Measurements from ENCODE around the gene LPIN2.
"Not testable (repeated sequence)": the region's sequence is repeated elsewhere in the genome, so short reads cannot be mapped to it uniquely, and the experiment has no call there.

Gene LPIN2

DNA sequence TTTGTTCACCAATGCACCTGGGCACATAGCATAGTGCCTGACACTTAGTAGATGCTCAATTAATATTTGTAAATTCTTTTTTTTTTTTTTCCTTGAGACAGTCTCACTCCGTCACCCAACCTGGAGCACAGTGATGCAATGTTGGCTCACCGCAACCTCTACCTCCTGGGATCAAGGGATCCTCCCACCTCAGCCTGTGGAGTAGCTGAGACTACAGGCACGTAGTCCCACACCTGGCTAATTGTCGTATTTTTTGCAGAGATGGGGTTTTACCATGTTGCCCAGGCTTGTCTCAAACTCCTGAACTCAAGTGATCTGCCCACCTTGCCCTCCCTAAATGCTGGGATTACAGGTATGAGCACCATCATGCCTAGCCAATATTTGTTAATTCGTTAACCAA is 23.2 kb upstream of the LPIN2 start:
- peaks cover 14% of the 10 kb centered on the region for H3K27me3 Mint-ChIP-seq
- no peaks in the 10 kb centered on the region for H3K9me3 Mint-ChIP-seq
- DNase-seq: no peak
- peaks cover 29% of the 10 kb centered on the region for H3K4me1 Mint-ChIP-seq
- H3K4me3 Mint-ChIP-seq: no peak overlapping the region
- H3K27ac Mint-ChIP-seq: no peak overlapping the region
- no peaks in the 10 kb centered on the region for H3K36me3 Mint-ChIP-seq
- CTCF ChIA-PET: interaction anchor here (1.8 to 2.2 kb wide), 2 partner anchors 26 to 41 kb away, joined by 5 to 16 read pairs; no protein-coding TSS in a partner anchor

DNA sequence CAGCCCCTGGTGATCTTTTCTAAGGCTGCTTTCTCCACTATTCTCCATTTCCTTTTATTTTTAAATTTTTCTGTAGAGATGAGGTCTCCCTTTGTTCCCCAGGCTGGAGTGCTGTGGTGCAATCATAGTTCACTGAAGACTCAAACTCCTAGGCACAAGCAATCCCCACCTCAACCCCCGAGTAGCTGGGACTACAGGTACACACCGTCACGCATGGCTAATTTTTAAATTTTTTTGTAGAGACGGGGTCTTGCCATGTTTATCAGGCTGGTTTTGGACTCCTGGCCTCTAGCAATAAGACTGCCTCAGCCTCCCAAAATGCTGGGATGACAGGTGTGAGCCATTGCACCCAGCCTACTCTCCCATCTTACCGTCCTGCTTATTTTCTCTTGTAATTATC is 22.7 kb upstream of the LPIN2 start:
- H3K4me1 Mint-ChIP-seq: peaks cover 29% of the 10 kb centered on the region
- no peaks in the 10 kb centered on the region for H3K9me3 Mint-ChIP-seq
- peaks cover 14% of the 10 kb centered on the region for H3K27me3 Mint-ChIP-seq
- no peak for DNase-seq
- H3K27ac Mint-ChIP-seq: no peak overlapping the region
- no peak overlapping the region for H3K4me3 Mint-ChIP-seq
- H3K36me3 Mint-ChIP-seq: no peaks in the 10 kb centered on the region
- CTCF ChIA-PET: interaction anchor here (2.2 kb wide), 1 partner anchor 27 kb away, joined by 16 read pairs; no protein-coding TSS in a partner anchor

DNA sequence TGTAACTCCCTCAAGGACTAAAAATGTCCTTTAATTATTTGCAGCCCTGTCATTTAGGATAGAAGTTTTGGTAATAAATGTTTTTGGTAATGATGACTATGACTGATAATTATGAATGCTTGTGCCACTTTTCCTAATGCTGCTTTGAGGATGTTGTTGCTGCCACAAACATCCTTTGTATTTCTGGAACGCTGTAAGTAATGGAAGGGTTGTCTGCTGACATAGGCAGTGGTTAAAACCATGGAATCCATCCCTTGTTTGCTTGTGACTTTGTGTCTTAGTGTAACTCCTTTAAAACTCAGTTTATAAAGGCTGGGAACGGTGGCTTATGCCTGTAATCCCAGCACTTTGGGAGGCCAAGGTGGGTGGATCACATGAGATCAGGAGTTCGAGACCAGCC is 19.8 kb upstream of the LPIN2 start:
- Mint-ChIP-seq H3K27ac (no peak overlapping the region), H3K4me3 (no peak overlapping the region), H3K4me1 (peaks cover 16% of the 10 kb centered on the region), H3K27me3 (peaks cover 14% of the 10 kb centered on the region), H3K36me3 (no peaks in the 10 kb centered on the region), H3K9me3 (no peaks in the 10 kb centered on the region)
- CTCF ChIA-PET: no interaction called here
- DNase-seq: no peak

DNA sequence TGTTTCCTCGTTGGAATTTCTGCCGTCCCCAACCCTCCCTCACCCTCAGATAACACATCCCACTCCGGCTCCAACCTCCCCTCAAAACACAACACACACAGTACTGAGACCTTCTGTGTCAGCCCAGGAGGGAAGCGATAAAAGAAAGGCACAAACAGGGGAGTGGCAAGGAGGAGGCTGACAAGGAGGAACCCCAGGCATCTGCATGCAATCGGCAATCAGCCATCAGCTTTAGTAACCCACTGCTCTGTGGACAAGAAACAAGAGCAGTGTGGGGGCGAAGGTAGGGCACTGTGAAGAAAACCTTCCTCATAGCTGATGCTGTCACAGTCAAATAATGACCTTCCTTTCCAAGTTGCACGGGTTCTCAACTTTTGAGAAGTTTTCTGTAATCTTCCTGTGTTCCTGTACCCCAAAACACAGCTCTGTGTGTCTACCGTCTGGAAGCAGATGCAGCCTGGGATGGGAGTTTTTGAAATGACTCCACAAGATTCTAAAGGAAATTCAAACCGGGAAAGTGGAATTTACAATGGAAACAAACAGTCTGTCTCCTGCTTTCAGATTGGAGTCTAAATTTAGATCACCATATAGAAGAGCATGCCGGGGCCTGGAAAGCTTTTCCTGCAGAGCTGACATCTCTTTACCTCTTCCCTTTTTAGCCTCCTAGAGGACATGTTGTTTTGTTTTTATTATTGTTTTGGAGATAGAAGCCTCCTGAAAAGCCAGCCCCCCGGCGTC is 16.4 kb upstream of the LPIN2 start:
- Mint-ChIP-seq H3K4me1 (peaks cover 4% of the 10 kb centered on the region), H3K27me3 (peaks cover 8% of the 10 kb centered on the region), H3K27ac (no peak overlapping the region), H3K4me3 (no peak overlapping the region), H3K9me3 (no peaks in the 10 kb centered on the region), H3K36me3 (no peaks in the 10 kb centered on the region)
- no peak for DNase-seq
- CTCF ChIA-PET: interaction anchor here (1.4 kb wide), 1 partner anchor 33 kb away, joined by 4 read pairs; no protein-coding TSS in a partner anchor

DNA sequence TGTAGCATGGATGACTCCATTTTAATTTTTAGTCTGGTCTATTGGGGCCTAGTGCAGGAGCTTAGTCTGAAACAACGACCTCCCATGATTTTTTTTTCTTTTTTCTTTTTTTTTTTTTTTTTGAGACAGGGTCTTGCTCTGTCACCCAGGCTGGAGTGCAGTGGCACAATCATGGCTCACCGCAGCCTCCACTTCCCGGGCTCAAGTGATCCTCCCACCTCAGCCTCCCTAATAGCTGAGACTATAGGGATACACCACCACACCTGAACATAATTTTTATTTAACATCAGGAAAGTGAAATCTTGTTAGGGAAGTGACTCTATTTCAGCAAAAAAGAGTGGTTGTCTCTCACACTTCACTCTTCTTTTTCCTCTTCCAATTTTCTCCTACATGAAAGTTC is 15.2 kb upstream of the LPIN2 start:
- H3K9me3 Mint-ChIP-seq, H3K27ac Mint-ChIP-seq, DNase-seq, H3K36me3 Mint-ChIP-seq, H3K4me3 Mint-ChIP-seq, H3K27me3 Mint-ChIP-seq, CTCF ChIA-PET, H3K4me1 Mint-ChIP-seq: not testable (repeated sequence)

DNA sequence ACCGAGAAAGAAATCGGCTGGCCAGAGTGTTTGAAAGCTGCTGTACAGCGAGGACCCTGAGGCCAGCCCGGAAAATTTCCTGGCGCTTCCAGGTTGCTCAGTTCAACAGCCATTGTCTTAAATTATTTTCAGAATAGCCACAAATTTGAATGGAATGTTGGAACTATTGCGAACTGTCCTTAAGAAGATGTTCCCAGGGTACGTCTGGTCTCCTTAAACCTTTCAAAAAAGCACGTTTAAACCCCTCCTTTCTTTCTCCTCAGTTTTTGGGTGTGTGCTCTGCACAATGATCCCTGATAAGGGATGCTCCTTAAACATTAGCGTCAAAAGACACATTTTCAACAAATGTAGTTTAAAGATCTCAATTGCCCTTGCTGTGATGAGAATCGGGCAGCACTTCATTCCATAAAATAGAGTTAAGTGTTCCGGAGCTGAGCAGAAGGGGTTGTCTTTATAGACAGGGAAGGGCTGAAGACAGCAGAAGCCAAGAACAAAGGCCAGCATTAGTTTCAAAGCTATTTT is 14.5 kb upstream of the LPIN2 start:
- DNase-seq: no peak
- no peaks in the 10 kb centered on the region for H3K27me3 Mint-ChIP-seq
- H3K4me1 Mint-ChIP-seq: peaks cover 4% of the 10 kb centered on the region
- H3K4me3 Mint-ChIP-seq: no peak overlapping the region
- no peak overlapping the region for H3K27ac Mint-ChIP-seq
- no peaks in the 10 kb centered on the region for H3K9me3 Mint-ChIP-seq
- CTCF ChIA-PET: no interaction called here
- H3K36me3 Mint-ChIP-seq: no peaks in the 10 kb centered on the region

DNA sequence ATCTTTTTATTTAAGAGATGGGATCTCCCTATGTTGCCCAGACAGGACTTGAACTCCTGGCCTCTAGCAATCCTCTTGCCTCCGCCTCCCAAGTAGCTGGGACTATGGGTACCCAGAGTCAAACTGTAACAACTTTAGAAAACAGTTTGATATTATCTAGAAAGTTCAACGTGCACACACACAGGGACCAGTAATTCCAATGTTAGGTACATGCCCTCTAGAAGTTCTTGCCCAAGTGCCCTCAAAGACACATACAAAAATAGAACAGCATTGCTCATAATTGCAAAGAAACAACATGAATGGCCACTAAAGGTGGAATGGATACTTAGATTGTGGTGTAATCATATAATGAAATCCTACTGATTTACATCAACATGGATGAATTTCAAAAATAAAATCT is 12.6 kb upstream of the LPIN2 start:
- H3K9me3 Mint-ChIP-seq: no peaks in the 10 kb centered on the region
- peaks cover 4% of the 10 kb centered on the region for H3K4me1 Mint-ChIP-seq
- H3K27me3 Mint-ChIP-seq: no peaks in the 10 kb centered on the region
- CTCF ChIA-PET: no interaction called here
- DNase-seq: no peak
- no peak overlapping the region for H3K27ac Mint-ChIP-seq
- H3K4me3 Mint-ChIP-seq: no peak overlapping the region
- no peaks in the 10 kb centered on the region for H3K36me3 Mint-ChIP-seq

DNA sequence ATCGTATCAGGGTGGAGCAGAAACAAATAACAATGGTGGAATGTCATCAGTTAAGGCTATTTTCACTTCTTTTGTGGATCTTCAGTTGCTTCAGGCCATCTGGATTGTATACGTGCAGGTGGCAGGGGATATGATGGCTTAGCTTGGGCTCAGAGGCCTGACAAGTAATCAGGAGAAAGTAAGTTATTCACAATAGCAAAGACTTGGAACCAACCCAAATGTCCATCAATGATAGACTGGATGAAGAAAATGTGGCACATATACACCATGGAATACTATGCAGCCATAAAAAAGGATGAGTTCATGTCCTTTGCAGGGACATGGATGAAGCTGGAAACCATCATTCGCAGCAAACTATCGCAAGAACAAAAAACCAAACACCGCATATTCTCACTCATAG is 10.7 kb upstream of the LPIN2 start:
- H3K36me3 Mint-ChIP-seq, H3K4me1 Mint-ChIP-seq, H3K27ac Mint-ChIP-seq, H3K4me3 Mint-ChIP-seq, DNase-seq, H3K27me3 Mint-ChIP-seq, H3K9me3 Mint-ChIP-seq: not testable (repeated sequence)
- CTCF ChIA-PET: interaction anchor here (1.1 kb wide), 1 partner anchor 39 kb away, joined by 3 read pairs; no protein-coding TSS in a partner anchor

DNA sequence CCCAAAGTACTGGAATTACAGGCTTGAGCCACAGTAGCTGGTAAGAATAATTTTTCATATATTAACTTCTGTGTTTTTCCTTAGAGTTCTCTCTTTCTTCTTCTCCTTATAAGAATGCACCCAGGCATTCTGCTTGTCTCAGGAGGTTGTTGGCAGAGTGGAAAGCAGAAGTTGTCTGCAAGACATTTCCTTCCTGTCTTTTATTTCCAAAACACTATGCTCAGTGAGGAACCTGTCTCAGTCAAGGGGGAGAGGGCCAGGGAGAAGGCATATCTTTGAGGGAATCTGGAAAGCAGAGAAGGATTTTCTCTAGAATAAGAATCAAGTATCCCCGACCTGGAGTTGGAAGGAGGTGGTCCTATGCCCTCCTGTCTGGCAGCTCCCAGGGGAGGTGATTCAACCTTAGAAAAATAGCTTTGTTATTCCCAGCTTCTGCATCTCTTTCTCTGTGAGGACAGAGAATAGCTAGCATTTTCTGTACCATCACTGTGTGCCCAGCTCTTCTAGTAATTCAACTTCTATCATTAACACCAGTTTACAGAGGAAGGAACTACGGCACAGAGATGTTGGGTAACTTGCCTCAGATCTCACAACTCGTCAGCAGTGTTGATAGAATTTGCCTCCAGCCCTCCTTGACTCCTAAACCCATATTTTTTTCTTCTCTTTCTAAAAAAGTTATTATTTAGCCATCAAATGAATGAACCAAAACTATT is 3.8 kb upstream of the LPIN2 start:
- Mint-ChIP-seq H3K36me3 (peaks cover 6% of the 10 kb centered on the region), H3K4me3 (no peak overlapping the region), H3K27me3 (peaks cover 9% of the 10 kb centered on the region), H3K4me1 (peaks cover 41% of the 10 kb centered on the region), H3K9me3 (no peaks in the 10 kb centered on the region), H3K27ac (peak overlapping the region; percentile 55)
- CTCF ChIA-PET: interaction anchor here (1.1 to 7.9 kb wide), 2 partner anchors 22 to 45 kb away, joined by 3 to 80 read pairs; no protein-coding TSS in a partner anchor
- DNase-seq: no peak

DNA sequence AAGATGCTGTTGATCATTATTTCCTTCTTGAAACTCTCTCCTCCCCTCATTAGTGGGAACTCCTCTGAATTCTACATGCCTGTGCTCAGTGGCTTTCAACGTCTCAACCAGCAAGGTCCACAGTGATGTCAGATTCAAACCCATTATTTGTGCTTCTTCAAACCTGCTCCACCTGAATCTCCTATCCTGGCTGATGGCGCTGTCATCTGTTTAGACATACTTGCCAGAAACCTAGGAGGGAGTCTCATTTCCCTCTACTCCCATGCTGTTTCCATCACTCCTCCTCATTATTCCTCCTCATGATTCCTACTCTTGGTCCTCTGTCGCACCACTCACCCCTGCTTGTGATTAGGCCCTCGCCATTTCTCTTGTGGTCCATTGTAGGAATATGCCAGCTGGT is 2.9 kb upstream of the LPIN2 start:
- H3K4me1 Mint-ChIP-seq: peaks cover 50% of the 10 kb centered on the region
- peaks cover 9% of the 10 kb centered on the region for H3K27me3 Mint-ChIP-seq
- no peak for DNase-seq
- CTCF ChIA-PET: interaction anchor here (1.1 to 7.9 kb wide), 2 partner anchors 22 to 46 kb away, joined by 3 to 80 read pairs; no protein-coding TSS in a partner anchor
- H3K4me3 Mint-ChIP-seq: peak overlapping the region; percentile 5
- H3K9me3 Mint-ChIP-seq: no peaks in the 10 kb centered on the region
- H3K36me3 Mint-ChIP-seq: peaks cover 14% of the 10 kb centered on the region
- peak overlapping the region; percentile 16 for H3K27ac Mint-ChIP-seq

DNA sequence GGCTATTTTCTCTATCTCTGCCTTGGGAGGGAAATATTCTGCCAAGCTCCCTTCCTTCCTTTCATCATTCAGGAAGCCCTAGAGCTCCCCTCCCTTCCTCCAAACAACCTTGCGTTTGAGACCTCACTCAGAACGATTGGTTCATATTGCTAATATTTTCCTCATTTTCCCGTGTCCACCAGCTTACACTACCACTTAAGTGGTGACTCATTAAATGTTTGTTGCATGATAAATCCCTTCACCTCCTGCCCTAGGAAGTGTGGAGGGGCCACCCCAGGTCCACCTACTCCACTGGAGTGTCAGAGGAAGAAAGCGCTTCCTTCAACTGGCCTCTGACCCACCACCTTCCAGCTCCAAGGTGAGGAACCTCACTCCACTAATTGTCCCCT is 2.3 kb upstream of the LPIN2 start:
- Mint-ChIP-seq H3K27ac (peak overlapping the region; percentile 16), H3K27me3 (peaks cover 9% of the 10 kb centered on the region), H3K4me1 (peaks cover 57% of the 10 kb centered on the region), H3K36me3 (peaks cover 21% of the 10 kb centered on the region), H3K4me3 (peak overlapping the region; percentile 35), H3K9me3 (no peaks in the 10 kb centered on the region)
- no peak for DNase-seq
- CTCF ChIA-PET: interaction anchor here (0.7 to 7.9 kb wide), 3 partner anchors 13 to 46 kb away, joined by 3 to 80 read pairs (median 3); no protein-coding TSS in a partner anchor

DNA sequence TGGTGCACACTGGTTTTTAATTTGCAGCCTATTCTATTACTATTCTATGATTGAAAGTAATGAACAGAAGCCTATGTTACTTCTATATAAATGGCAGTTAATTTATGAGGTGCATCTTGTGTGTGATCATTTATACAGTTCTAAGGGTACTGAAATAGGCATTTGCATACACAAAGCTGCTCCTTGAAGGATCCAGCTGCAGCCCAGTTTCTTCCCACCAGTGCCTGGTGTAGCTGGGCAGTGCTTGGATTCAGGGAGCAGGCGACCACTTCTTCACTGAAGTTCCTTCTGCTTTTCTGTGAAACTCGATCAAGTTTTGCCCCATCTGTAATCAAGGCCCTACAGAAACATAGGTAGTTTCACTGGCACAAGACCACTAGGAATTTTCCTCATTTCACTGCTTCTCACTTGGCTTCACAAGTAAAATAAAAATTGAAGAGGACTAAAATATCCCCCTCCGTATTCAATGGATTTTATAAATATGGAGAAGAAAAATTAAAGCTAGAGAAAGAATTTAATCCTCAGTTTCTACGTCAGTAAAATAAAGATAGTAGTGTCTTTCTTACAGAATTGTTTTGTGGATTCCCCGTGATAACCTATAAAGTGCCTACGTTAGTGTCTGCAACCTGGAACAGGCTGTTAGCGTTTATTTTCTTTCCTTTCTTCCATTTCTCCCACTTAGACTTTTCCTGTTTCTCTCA is 1.7 kb upstream of the LPIN2 start:
- Mint-ChIP-seq H3K9me3 (no peaks in the 10 kb centered on the region), H3K4me1 (peaks cover 62% of the 10 kb centered on the region), H3K27ac (peak overlapping the region; percentile 8), H3K4me3 (peak overlapping the region; percentile 35), H3K27me3 (peaks cover 6% of the 10 kb centered on the region), H3K36me3 (peaks cover 26% of the 10 kb centered on the region)
- no peak for DNase-seq
- CTCF ChIA-PET: interaction anchor here (0.7 to 7.9 kb wide), 3 partner anchors 12 to 47 kb away, joined by 3 to 80 read pairs (median 3); no protein-coding TSS in a partner anchor

DNA sequence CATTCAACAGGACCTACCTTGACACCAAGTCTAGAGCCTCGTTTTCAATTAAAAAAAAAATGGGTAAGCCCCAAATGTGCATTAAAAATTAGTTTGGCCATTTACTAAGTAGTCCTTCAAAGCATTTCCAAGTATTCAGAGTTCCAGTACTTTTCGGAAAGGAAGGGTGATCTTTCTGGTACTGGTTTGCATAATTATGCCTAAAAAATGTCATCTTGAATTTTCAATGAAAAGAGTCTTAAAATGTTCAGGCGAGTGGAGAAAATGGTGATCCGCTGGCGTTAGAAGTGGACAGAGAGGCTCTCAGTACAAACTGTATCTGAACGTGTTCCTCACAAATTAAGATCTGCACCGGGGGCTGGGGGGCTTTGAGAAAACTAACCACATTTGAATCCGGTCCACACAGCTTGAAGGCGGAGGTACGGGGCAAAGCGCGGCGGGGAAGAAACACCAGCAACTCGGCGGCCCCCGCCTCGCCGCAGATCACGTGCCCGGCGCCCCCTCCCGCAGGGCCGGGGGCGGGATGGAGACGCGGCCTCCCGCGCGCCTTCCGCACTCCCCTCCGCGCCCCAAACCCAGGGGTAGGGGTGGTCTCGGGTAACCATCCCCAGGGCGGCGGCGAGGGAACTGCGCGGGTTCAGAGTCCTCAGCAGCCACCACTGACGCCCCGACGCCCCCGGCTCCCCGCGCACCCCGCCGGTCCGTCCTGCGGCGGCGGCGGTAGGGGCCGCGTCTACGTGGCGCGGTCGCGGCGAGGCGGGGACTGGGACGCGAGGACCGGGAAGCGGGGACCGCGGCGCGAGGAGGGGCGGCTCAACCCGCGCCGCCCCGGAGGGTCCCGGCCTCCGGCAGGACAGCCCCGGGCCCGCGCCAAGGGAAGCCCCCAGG is 564 bp downstream of the LPIN2 start:
- CTCF ChIA-PET: interaction anchor here (7.9 kb wide), 1 partner anchor 49 kb away, joined by 80 read pairs; no protein-coding TSS in a partner anchor
- H3K9me3 Mint-ChIP-seq: no peaks in the 10 kb centered on the region

More for the DNA sequence above, 564 bp downstream of the LPIN2 start:
- Mint-ChIP-seq H3K27ac (peak overlapping the region; percentile 88), H3K27me3 (no peaks in the 10 kb centered on the region), H3K4me1 (peaks cover 74% of the 10 kb centered on the region), H3K36me3 (peaks cover 38% of the 10 kb centered on the region), H3K4me3 (peak overlapping the region; percentile 83)
- peak; percentile 63 for DNase-seq

Measured in activated naive CD4-positive, alpha-beta T cell treated with anti-CD3 and anti-CD28 coated beads, Interleukin-2, amount 10 ng/mL, durations not matched to agents 7 days and 5 days (primary cell).